Right lobe of liver (tissue), 6 donors: Measurements from ENCODE around the gene DLG1. TPM values are rescaled to one million over a fixed set of nuclear protein-coding genes. Genes with fewer than 3 reads are reported as not detected.
"Not testable (repeated sequence)": the region's sequence is repeated elsewhere in the genome, so short reads cannot be mapped to it uniquely, and the experiment has no call there.

ENCODE experiments used
- ATAC-seq, 4 donors: fragments of 200-7000 bp; cut with Tn5 transposase; one replicate each; pipeline ENCODE4 v1.9.1; 2020; ENCODE audit warnings: mild to moderate bottlenecking in 4 of 4, moderate library complexity in 4 of 4
- DNase-seq, 3 donors: peaks; one replicate each; pipeline ENCODE4 v3.0.0-alpha.2; 2020
- H3K27ac ChIP-seq, 3 donors: fragments of 200-600 bp; one replicate each; pipeline ENCODE4 v1.8.0; 2022
- H3K27me3 ChIP-seq, 2 donors: fragments of 200-600 bp; one replicate each; pipeline ENCODE4 v1.8.0; 2022
- H3K36me3 ChIP-seq, 4 donors: fragments of 200-600 bp; sonication (generic) in 1 of 4; one replicate each; pipeline versions ENCODE4 v1.5.1 to v1.8.0; 2017 to 2022; ENCODE audit warnings: control low read depth in 1 of 4
- H3K4me1 ChIP-seq, 4 donors: fragments of 200-600 bp; sonication (generic) in 1 of 4; one replicate each; pipeline versions ENCODE4 v1.5.1 to v1.8.0; 2017 to 2022; ENCODE audit warnings: control low read depth in 1 of 4
- H3K4me3 ChIP-seq, 3 donors: fragments of 200-600 bp; one replicate each; pipeline ENCODE4 v1.8.0; 2022
- H3K9me3 ChIP-seq, 4 donors: fragments of 200-600 bp; sonication (generic) in 1 of 4; one replicate each; pipeline versions ENCODE4 v1.5.1 to v1.8.0; 2017 to 2022; ENCODE audit warnings: control low read depth in 1 of 4
- POLR2A ChIP-seq: fragments of 450-650 bp; IDR thresholded peaks from one replicate; pipeline ENCODE4 v1.6.1; 2017; ENCODE audit warnings: antibody characterized with exemption, mild to moderate bottlenecking
- WGBS: methylation state at CpG from one replicate; pipeline ENCODE4 v1.1.6; 2018; ENCODE audit warnings: low coverage, low lambda C conversion rate; ENCODE audit not compliant: insufficient coverage; ENCODE audit errors: missing lambda C conversion rate; 5-methylcytosine and 5-hydroxymethylcytosine counted together
- intact Hi-C, 2 donors: fragments of 100-400 bp; cut with DNase I; formaldehyde crosslinking; loops; one replicate each; pipeline versions ENCODE4 v1.11.2 to v1.14.1; 2022
- total RNA-seq, 6 experiments: library from RNA; depleted of rRNA in 2 of 6; stranded (reverse); fragments of >200 nt in 2 of 6; fragmentation: NEBNext Ultra II Directional in 3 of 6; extraction: Animal tissue kit (Norgen Biotek cat#: 25700) in 3 of 6; gene quantifications; one replicate each; pipeline versions ENCODE4 v1.1.0 to v1.2.4, GENCODE V29; 2016 to 2023
- TF ChIP-seq, protein P1 (sequence below), 4 donors: fragments of 200-600 bp in 3 of 4; fragments of 450-650 bp in 1 of 4; IDR thresholded peaks; one replicate each; pipeline versions ENCODE4 v1.5.1 to v1.8.0; 2016 to 2022; ENCODE audit warnings: antibody characterized with exemption in 4 of 4, mild to moderate bottlenecking in 2 of 4
- donor health status: DM: no; HTN: yes; CAD: no.
- donor health status: DM: no; HTN: no; CAD: no.
- donor health status: DM: no; HTN: no; CAD: no.
- donor health status: DM: no; HTN: yes; CAD: no.
- donor health status: DM: no; HTN: yes; CAD: no.

Gene DLG1
- total RNA-seq, 6 experiments from 2014 or later, result 36.1 to 50.2 (median 44.2) TPM

DNA sequence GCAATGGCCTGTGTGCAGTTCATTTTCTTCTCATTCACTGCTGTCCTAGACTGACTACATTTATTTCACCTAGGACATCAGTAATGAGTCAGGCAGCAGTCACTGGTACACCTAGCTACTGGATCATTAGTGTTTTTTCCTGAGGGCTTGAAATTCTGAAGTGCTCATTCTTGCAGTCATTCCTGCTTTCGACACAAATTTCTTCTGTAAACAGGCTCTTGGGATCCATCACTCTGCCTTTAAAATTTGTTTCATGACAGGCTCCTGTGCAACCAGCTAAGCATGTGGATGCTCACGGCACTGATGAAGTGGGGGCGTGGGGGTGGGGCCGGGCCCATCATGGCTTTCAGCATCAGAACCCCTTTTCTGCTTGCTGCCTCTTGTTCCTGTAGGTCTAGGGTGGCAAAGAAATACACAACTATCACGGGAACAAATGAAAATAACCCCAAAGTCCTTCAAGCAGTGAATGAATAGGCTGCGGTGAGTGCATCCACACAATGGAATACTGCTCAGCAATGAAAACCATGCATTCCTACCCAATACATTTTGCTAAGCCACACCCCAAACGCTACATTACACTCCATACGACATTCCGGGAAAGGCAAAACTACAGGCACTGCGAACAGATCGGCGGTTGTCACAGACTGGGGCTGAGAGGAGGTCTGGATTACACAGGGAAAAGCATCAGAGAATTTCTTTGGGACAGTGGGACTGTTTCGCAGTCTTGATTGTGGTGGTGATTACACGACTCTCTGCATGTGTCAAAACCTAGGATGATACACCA is 259.5 kb downstream of the DLG1 start:
- no peak for DNase-seq
- Histone ChIP-seq H3K9me3 (no peaks in the 10 kb centered on the region), H3K4me3 (no peak overlapping the region), H3K27ac (no peak overlapping the region), H3K4me1 (no peaks in the 10 kb centered on the region), H3K27me3 (no peaks in the 10 kb centered on the region), H3K36me3 (peaks cover 0 to 3% (median 1%) of the 10 kb centered on the region in 4 donors)
- peak in 1 of 4 donors; percentile 34 for ATAC-seq
- intact Hi-C loops, result no loop called here
- TF ChIP-seq, protein P1, sequence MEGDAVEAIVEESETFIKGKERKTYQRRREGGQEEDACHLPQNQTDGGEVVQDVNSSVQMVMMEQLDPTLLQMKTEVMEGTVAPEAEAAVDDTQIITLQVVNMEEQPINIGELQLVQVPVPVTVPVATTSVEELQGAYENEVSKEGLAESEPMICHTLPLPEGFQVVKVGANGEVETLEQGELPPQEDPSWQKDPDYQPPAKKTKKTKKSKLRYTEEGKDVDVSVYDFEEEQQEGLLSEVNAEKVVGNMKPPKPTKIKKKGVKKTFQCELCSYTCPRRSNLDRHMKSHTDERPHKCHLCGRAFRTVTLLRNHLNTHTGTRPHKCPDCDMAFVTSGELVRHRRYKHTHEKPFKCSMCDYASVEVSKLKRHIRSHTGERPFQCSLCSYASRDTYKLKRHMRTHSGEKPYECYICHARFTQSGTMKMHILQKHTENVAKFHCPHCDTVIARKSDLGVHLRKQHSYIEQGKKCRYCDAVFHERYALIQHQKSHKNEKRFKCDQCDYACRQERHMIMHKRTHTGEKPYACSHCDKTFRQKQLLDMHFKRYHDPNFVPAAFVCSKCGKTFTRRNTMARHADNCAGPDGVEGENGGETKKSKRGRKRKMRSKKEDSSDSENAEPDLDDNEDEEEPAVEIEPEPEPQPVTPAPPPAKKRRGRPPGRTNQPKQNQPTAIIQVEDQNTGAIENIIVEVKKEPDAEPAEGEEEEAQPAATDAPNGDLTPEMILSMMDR (IDR thresholded peaks at IDR 0.05), result no peak
- TF ChIP-seq POLR2A, result no peak
- 83% methylated on average over 14 of the region's 14 CpGs for WGBS

DNA sequence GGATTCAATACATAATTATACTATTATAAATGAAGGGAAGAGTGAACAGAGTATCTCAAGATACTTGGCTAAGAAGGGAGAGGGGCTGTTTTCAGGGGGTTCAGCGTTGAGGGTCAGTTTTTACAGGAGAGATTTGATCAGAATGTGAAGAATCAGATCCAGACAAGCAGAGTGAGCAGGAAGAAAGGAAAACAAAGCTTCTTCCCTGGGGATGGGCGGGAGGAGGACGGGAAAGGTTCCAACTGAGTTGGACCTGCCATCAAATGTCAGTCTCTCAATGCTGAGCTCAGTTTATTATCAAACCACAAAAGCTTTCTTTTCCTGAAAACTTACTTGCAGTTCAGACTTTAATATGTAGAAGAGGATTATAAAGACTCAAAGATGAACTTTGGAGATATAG is 262.8 kb downstream of the DLG1 start:
- Histone ChIP-seq H3K4me3 (no peak overlapping the region), H3K27me3 (no peaks in the 10 kb centered on the region), H3K36me3 (no peaks in the 10 kb centered on the region), H3K9me3 (no peaks in the 10 kb centered on the region), H3K27ac (no peak overlapping the region), H3K4me1 (no peaks in the 10 kb centered on the region)
- intact Hi-C loops, result no loop called here
- DNase-seq (no peak), ATAC-seq (no peak)
- TF ChIP-seq, protein P1 (IDR thresholded peaks at IDR 0.05), result no peak
- TF ChIP-seq POLR2A, result no peak
- WGBS, result 58% methylated on average over 3 of the region's 3 CpGs

DNA sequence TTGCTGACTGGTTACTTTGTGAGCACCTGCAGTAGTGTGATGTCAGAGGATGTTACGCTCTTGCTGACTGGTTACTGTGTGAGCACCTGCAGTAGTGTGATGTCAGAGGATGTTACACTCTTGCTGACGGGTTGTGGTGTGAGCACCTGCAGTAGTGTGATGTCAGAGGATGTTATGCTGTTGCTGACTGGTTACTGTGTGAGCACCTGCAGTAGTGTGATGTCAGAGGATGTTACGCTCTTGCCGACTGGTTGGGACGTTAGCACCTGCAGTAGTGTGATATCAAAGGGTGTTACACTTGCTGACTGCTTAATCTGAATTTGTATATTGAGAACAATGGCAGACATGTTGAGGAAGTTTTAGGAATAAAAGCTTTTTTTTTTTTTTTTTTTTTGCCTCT is 263.6 kb downstream of the DLG1 start:
- DNase-seq, H3K27me3 ChIP-seq, H3K36me3 ChIP-seq, H3K9me3 ChIP-seq, ATAC-seq, intact Hi-C loops, H3K4me1 ChIP-seq, H3K27ac ChIP-seq, H3K4me3 ChIP-seq: not testable (repeated sequence)
- WGBS, result 66% methylated on average over 5 of the region's 5 CpGs

DNA sequence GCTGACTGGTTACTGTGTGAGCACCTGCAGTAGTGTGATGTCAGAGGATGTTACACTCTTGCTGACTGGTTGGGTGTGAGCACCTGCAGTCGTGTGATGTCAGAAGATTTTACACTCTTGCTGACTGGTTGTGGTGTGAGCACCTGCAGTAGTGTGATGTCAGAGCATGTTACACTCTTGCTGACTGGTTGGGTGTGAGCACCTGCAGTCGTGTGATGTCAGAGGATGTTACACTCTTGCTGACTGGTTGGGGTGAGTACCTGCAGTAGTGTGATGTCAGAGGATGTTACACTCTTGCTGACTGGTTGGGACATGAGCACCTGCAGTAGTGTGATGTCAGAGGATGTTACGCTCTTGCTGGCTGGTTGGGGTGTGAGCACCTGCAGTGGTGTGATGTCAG is 264.6 kb downstream of the DLG1 start:
- H3K36me3 ChIP-seq, H3K27ac ChIP-seq, H3K27me3 ChIP-seq, H3K9me3 ChIP-seq, ATAC-seq, H3K4me3 ChIP-seq, intact Hi-C loops, DNase-seq: not testable (repeated sequence)
- peaks cover 0 to 12% (median 4%) of the 10 kb centered on the region in 4 donors for H3K4me1 ChIP-seq
- 63% methylated on average over 2 of the region's 3 CpGs for WGBS

DNA sequence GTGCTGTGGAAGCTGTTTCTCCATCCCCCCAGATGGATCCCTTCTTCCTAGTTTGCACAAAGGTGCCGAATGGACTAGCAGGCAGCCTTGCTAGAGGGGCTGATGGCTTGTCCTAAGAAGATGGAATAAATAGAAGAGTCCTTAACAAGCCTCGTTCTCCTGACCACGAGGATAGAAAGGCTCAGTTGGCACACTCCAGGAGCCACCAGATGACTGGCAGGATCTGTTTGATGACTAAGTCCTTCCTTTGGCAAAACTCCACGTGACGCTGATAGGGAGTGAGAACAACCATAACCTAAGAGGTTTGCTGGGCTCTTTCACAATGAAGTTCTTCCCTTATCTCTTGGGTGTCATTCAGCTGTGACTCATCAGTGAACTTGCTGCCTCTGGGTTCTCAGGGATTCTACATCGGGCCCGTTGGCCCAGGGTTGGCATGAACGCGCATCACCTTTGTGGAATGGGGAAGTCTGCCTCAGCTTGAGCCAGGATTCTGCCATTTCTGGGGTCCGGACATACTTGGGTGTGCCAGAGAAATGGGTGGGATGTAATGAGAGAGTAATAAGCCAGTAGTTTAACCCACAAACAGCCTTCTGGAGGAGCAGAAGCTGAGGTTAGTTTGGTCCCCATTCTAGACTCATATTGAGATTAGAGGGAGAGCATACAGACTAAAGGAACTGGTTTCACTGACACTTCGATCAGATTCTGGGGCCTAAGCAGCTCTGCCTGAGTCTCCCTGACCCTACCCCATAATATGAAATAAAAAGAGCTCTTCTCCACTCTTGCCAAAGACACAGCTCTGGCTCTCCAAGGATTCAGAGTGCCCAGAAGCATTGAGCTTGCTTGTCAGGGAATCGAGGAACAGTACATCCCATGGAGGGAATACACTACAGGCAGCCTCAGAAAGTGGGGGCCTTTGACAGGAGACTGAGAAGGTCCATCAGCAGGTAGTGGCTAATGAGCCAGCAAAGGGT is 266.8 kb downstream of the DLG1 start:
- DNase-seq, result peak in 2 of 3 donors; percentile 73 to 74
- no peak overlapping the region for H3K4me3 ChIP-seq
- H3K4me1 ChIP-seq, result peaks cover 0 to 12% (median 4%) of the 10 kb centered on the region in 4 donors
- no peak overlapping the region for H3K27ac ChIP-seq
- no peaks in the 10 kb centered on the region for H3K9me3 ChIP-seq
- peak; percentile 67 to 86 (median 80) for ATAC-seq
- WGBS, result 27% methylated on average over 11 of the region's 12 CpGs
- intact Hi-C loops, result no loop called here
- no peaks in the 10 kb centered on the region for H3K27me3 ChIP-seq
- no peak for TF ChIP-seq POLR2A
- TF ChIP-seq, protein P1 (IDR thresholded peaks at IDR 0.05), result no peak
- no peaks in the 10 kb centered on the region for H3K36me3 ChIP-seq
